Smooth muscle cell (in vitro differentiated cells): Measurements from ENCODE around the gene SERPINH1. TPM values are rescaled to one million over a fixed set of nuclear protein-coding genes. Genes with fewer than 3 reads are reported as not detected.

Experiments
- DNase-seq: peaks from one replicate; lab custom pipeline; 2025; ENCODE audit not compliant: unreplicated experiment; lab: John Stamatoyannopoulos, UW
- H2AFZ ChIP-seq: fragments of 200-600 bp; sonication (generic); 2 replicates; pipeline ENCODE4 v1.6.0; 2016; ENCODE audit warnings: antibody characterized with exemption, low read depth, mild to moderate bottlenecking
- H3F3A ChIP-seq: fragments of 200-600 bp; sonication (generic); 2 replicates; pipeline ENCODE4 v1.6.0; 2017; ENCODE audit warnings: antibody characterized with exemption, low read depth
- H3K27ac ChIP-seq: fragments of 200-600 bp; sonication (generic); 2 replicates; pipeline ENCODE4 v1.5.1; 2016; ENCODE audit warnings: low read depth, mild to moderate bottlenecking
- H3K27me3 ChIP-seq: fragments of 200-600 bp; sonication (generic); 2 replicates; pipeline ENCODE4 v1.6.1; 2016; ENCODE audit warnings: low read depth, mild to moderate bottlenecking
- H3K36me3 ChIP-seq: fragments of 200-600 bp; sonication (generic); 2 replicates; pipeline ENCODE4 v1.5.1; 2016; ENCODE audit warnings: low read depth
- H3K4me1 ChIP-seq: fragments of 200-600 bp; sonication (generic); 2 replicates; pipeline ENCODE4 v1.5.1; 2016; ENCODE audit warnings: low read depth
- H3K4me2 ChIP-seq: fragments of 200-600 bp; sonication (generic); 2 replicates; pipeline ENCODE4 v1.6.0; 2016; ENCODE audit warnings: mild to moderate bottlenecking
- H3K4me3 ChIP-seq: fragments of 200-600 bp; sonication (generic); 2 replicates; pipeline ENCODE4 v1.5.1; 2016; ENCODE audit warnings: mild to moderate bottlenecking
- H3K79me2 ChIP-seq: fragments of 200-600 bp; sonication (generic); 2 replicates; pipeline ENCODE4 v1.6.0; 2016; ENCODE audit warnings: low read depth, mild to moderate bottlenecking
- H3K9ac ChIP-seq: fragments of 200-600 bp; sonication (generic); 2 replicates; pipeline ENCODE4 v1.6.0; 2016; ENCODE audit warnings: low read depth
- H3K9me3 ChIP-seq: fragments of 200-600 bp; sonication (generic); replicated peaks from 2 replicates; pipeline ENCODE4 v1.5.1; 2016; ENCODE audit warnings: low read depth
- H4K20me1 ChIP-seq: fragments of 200-600 bp; sonication (generic); 2 replicates; pipeline ENCODE4 v1.6.0; 2016; ENCODE audit warnings: low read depth
- WGBS: methylation state at CpG from one replicate; pipeline ENCODE4 v1.1.7; 2016; ENCODE audit warnings: low lambda C conversion rate; 5-methylcytosine and 5-hydroxymethylcytosine counted together
- polyA plus RNA-seq: library from polyadenylated mRNA; unstranded; fragments of >200 nt; fragmentation: Nextera tagmentation; extraction: Ambion mirVana; gene quantifications from 2 replicates; pipeline ENCODE4 v1.2.1, GENCODE V29; 2016
- total RNA-seq: library from RNA; depleted of rRNA; stranded (reverse); fragments of >200 nt; gene quantifications from 2 replicates; pipeline ENCODE4 v1.2.3, GENCODE V29; 2014
- TF ChIP-seq, protein P1 (sequence below): fragments of 200-600 bp; sonication (generic); IDR thresholded peaks from 2 replicates; pipeline ENCODE4 v1.5.1; 2017; ENCODE audit warnings: borderline replicate concordance, mild to moderate bottlenecking, antibody characterized with exemption; ENCODE audit not compliant: insufficient read depth, poor library complexity, severe bottlenecking

Gene SERPINH1
- total and polyA plus RNA-seq, 2 experiments from 2014 or later = 1,493 to 2,653 TPM

DNA sequence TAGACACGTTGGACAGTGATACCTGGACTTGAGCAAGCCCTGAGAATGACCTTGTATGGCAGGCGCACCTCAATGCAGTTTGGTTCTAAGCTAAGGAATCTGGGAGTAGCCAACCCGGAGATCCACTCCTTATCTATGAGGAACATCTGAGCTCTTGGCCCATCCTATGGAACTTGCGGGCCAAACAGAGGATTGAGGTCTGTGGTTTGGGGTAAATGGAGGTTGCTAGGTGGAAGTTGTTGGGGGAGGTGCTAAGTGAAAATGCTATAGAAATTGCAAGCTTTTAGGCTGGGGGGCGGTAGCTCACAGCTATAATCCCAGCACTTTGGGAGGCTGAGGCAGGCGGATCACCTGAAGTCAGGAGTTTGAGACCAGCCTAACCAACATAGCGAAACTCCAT lies 45.2 kb upstream of the SERPINH1 start:
- Histone ChIP-seq H4K20me1 (no peaks in the 10 kb centered on the region), H3K36me3 (no peaks in the 10 kb centered on the region), H3K4me2 (no peak overlapping the region), H3F3A (no peaks in the 10 kb centered on the region), H3K9me3 (no peaks in the 10 kb centered on the region), H3K4me1 (peaks cover 24% of the 10 kb centered on the region), H3K27ac (no peak overlapping the region), H3K9ac (no peak overlapping the region), H2AFZ (no peak overlapping the region), H3K4me3 (no peak overlapping the region), H3K27me3 (no peaks in the 10 kb centered on the region), H3K79me2 (no peaks in the 10 kb centered on the region)
- 93% methylated on average over 7 of the region's 7 CpGs for WGBS
- TF ChIP-seq, protein P1, sequence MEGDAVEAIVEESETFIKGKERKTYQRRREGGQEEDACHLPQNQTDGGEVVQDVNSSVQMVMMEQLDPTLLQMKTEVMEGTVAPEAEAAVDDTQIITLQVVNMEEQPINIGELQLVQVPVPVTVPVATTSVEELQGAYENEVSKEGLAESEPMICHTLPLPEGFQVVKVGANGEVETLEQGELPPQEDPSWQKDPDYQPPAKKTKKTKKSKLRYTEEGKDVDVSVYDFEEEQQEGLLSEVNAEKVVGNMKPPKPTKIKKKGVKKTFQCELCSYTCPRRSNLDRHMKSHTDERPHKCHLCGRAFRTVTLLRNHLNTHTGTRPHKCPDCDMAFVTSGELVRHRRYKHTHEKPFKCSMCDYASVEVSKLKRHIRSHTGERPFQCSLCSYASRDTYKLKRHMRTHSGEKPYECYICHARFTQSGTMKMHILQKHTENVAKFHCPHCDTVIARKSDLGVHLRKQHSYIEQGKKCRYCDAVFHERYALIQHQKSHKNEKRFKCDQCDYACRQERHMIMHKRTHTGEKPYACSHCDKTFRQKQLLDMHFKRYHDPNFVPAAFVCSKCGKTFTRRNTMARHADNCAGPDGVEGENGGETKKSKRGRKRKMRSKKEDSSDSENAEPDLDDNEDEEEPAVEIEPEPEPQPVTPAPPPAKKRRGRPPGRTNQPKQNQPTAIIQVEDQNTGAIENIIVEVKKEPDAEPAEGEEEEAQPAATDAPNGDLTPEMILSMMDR = no peak
- DNase-seq = no peak

DNA sequence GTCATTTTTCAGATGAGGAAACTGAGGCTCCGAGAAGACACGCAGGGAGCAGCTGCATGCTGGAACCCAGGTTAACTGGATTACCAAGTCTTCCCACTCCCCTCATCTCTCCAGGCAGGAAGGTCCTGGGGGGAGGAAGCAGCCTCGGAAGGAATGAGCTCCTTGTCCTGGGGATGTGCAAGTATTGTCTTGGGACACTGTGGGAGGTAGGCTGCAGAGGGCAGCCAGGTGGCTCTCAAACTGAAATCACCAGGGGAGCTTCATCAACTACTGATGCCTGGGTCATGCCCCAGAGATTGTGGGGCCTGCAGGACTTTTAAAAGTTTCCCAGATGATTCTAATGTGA lies 43.9 kb upstream of the SERPINH1 start:
- no peaks in the 10 kb centered on the region for H3F3A ChIP-seq
- no peaks in the 10 kb centered on the region for H4K20me1 ChIP-seq
- no peak for DNase-seq
- H3K79me2 ChIP-seq = no peaks in the 10 kb centered on the region
- no peaks in the 10 kb centered on the region for H3K9me3 ChIP-seq
- TF ChIP-seq, protein P1 = no peak
- H3K36me3 ChIP-seq = no peaks in the 10 kb centered on the region
- H3K27me3 ChIP-seq = no peaks in the 10 kb centered on the region
- no peak overlapping the region for H3K27ac ChIP-seq
- H2AFZ ChIP-seq = no peak overlapping the region
- no peak overlapping the region for H3K9ac ChIP-seq
- no peak overlapping the region for H3K4me2 ChIP-seq
- WGBS = 93% methylated on average over 3 of the region's 3 CpGs
- H3K4me3 ChIP-seq = no peak overlapping the region
- peaks cover 24% of the 10 kb centered on the region for H3K4me1 ChIP-seq

DNA sequence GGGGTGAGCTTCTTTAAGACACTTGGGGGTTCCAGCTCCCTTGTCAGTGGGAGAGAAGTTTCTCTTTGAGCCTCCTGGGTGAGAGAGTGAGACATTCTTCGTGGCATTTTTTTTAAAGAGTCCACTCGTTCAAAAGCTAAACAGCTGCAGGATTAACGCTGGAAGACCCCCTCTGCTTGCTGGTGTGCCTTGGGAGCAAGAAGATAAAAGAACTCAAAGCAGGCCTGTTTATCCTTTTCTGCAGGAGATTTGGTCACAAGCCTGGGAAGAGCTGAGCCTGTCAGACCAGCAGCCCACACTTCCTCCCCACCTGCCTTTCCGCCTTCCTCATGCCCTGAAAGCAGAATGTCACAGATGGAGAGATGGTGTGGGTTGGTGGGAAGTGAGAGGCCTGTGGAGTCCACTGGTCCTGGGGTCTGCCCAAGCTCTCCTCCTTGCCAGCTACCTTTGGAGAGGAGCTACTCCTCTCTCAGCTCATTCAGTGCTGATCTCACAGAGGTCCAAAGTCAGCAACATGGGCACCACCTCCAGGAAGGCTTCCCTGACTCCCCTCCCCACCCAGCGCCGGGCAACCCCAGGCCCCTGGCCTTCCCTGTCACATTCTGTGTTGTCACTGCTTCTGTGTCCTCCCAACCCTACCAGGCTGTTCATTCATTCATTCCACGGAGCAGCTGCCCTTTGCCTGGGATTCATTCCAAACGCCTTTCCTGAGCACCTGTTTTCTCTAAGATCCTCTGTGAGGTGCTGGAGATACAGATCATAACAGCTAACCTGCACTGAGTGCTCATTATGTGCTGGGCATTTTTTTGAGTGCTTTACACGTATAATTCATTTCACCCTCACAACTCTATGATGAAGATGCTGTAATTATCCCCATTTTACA lies 43.0 kb upstream of the SERPINH1 start:
- TF ChIP-seq, protein P1 = no peak
- no peak overlapping the region for H3K27ac ChIP-seq
- peaks cover under 1% of the 10 kb centered on the region for H3K27me3 ChIP-seq
- no peak overlapping the region for H3K9ac ChIP-seq
- DNase-seq = no peak
- no peak overlapping the region for H3K4me3 ChIP-seq
- H3K79me2 ChIP-seq = no peaks in the 10 kb centered on the region
- no peaks in the 10 kb centered on the region for H3K9me3 ChIP-seq
- H4K20me1 ChIP-seq = no peaks in the 10 kb centered on the region
- no peaks in the 10 kb centered on the region for H3F3A ChIP-seq
- no peak overlapping the region for H2AFZ ChIP-seq
- WGBS = 71% methylated on average over 9 of the region's 9 CpGs
- H3K36me3 ChIP-seq = no peaks in the 10 kb centered on the region
- H3K4me2 ChIP-seq = no peak overlapping the region
- H3K4me1 ChIP-seq = peaks cover 24% of the 10 kb centered on the region

DNA sequence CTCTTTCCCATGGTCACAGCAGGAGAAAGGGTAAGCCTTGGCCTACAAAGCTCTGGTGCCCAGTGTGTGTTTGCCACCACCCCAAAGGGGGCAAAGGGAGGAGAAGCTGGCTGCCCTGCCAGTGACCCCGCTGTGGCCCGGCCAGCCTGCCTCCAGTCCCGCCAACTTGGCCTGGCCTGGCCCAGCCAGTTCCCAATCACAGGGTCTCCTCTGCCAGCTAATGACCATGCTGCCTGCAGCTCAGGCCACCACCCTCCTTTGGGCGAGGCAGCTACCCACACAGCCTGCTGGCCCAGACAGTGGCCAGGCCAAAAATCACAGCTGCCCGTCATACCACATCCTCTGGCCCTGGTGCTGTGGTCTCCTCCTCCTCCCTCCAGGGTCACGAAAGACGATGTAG lies 41.4 kb upstream of the SERPINH1 start:
- no peak overlapping the region for H3K4me2 ChIP-seq
- H3F3A ChIP-seq = no peaks in the 10 kb centered on the region
- no peaks in the 10 kb centered on the region for H3K79me2 ChIP-seq
- peaks cover 30% of the 10 kb centered on the region for H3K4me1 ChIP-seq
- no peak overlapping the region for H3K27ac ChIP-seq
- no peak overlapping the region for H3K4me3 ChIP-seq
- no peaks in the 10 kb centered on the region for H4K20me1 ChIP-seq
- no peak overlapping the region for H3K9ac ChIP-seq
- peaks cover 14% of the 10 kb centered on the region for H3K27me3 ChIP-seq
- TF ChIP-seq, protein P1 = no peak
- H3K36me3 ChIP-seq = no peaks in the 10 kb centered on the region
- no peak for DNase-seq
- WGBS = 97% methylated on average over 7 of the region's 7 CpGs
- no peak overlapping the region for H2AFZ ChIP-seq
- no peaks in the 10 kb centered on the region for H3K9me3 ChIP-seq
